K562 (cell line): Measurements from ENCODE around the gene HBM. TPM values are rescaled to one million over a fixed set of nuclear protein-coding genes. Genes with fewer than 3 reads are reported as not detected.
A peak's percentile ranks its signal among the peaks of the same experiment; 100 is the strongest.

Experiments
- ATAC-seq: fragments of 200-7000 bp; cut with Tn5 transposase; 3 replicates; pipeline ENCODE4 v1.9.1; 2020; ENCODE audit warnings: moderate library complexity
- BruUV-seq: library from RNA; stranded (reverse); fragments of 400-500 nt; replicated peaks from 2 replicates; lab custom pipeline; 2021; lab: Mats Ljungman, UMichigan
- CTCF ChIA-PET: fragments of 300-600 bp; formaldehyde crosslinking; extraction: SDS; loops from one replicate; lab custom pipeline; 2021; ENCODE audit warnings: low intra/inter-chr PET ratio; lab: Yijun Ruan, JAX
- POLR2A ChIA-PET: fragments of 300-600, 350-650 bp; sonication (Branson Sonifier 250); formaldehyde crosslinking; extraction: SDS; loops from one replicate; lab custom pipeline; 2021; ENCODE audit warnings: antibody characterized with exemption, inconsistent platforms; lab: Yijun Ruan, JAX
- DNase-seq, 4 experiments: peaks; one replicate each; pipeline versions ENCODE4 v3.0.0 to v3.0.0-alpha.2; 2011 to 2018; ENCODE audit warnings: low spot score in 3 of 4, mixed read lengths in 3 of 4; ENCODE audit errors: extremely low read depth in 1 of 4
- FAIRE-seq: peaks from 2 replicates; lab custom pipeline; 2011; peaks lifted over from hg19 to GRCh38; lab: Jason Lieb, UNC
- H2AFZ ChIP-seq: 2 replicates; pipeline ENCODE4 v1.6.0; 2011; ENCODE audit warnings: low read depth, low read length, control low read depth, inconsistent platforms
- H3K27ac ChIP-seq: fragments of 200-600 bp; 3 replicates; pipeline ENCODE4 v1.8.0; 2011; ENCODE audit warnings: low read depth, mild to moderate bottlenecking, control low read depth, inconsistent platforms, low read length, moderate library complexity, mixed read lengths; ENCODE audit errors: extremely low read depth
- H3K27me3 ChIP-seq, 2 experiments: fragments of 300-600 bp in 1 of 2; 2 replicates in 1 of 2; 3 replicates in 1 of 2; pipeline versions ENCODE4 v1.6.0 to v1.8.0; 2011; ENCODE audit warnings: inconsistent platforms in 2 of 2, low read length in 2 of 2, mild to moderate bottlenecking in 1 of 2, mixed read lengths in 1 of 2, moderate library complexity in 1 of 2; ENCODE audit not compliant: control insufficient read depth in 2 of 2, insufficient read depth in 2 of 2
- H3K36me3 ChIP-seq: fragments of 300-600 bp; 3 replicates; pipeline ENCODE4 v1.8.0; 2011; ENCODE audit warnings: mild to moderate bottlenecking, low read length, inconsistent platforms; ENCODE audit not compliant: control insufficient read depth, insufficient read depth
- H3K4me1 ChIP-seq, 2 experiments: fragments of 200-600 bp in 1 of 2; replicated peaks in 1 of 2; 2 replicates in 1 of 2; 3 replicates in 1 of 2; pipeline versions ENCODE4 v1.5.1 to v1.8.0; 2011; ENCODE audit warnings: inconsistent platforms in 2 of 2, low read length in 2 of 2, mild to moderate bottlenecking in 1 of 2, mixed read lengths in 1 of 2, moderate library complexity in 1 of 2; ENCODE audit not compliant: control insufficient read depth in 2 of 2, insufficient read depth in 2 of 2
- H3K4me2 ChIP-seq: 2 replicates; pipeline ENCODE4 v1.6.1; 2011; ENCODE audit warnings: low read length, control low read depth, inconsistent platforms, mixed read lengths; ENCODE audit not compliant: insufficient read depth
- H3K4me3 ChIP-seq: fragments of 200-600 bp; sonication (generic), shearing (Covaris generic); 2 replicates; pipeline ENCODE4 v1.5.1; 2016; ENCODE audit warnings: control low read depth, inconsistent platforms
- H3K79me2 ChIP-seq: fragments of 200-600 bp; 3 replicates; pipeline ENCODE4 v1.8.0; 2011; ENCODE audit warnings: low read length, inconsistent platforms; ENCODE audit not compliant: control insufficient read depth, insufficient read depth
- H3K9ac ChIP-seq, 2 experiments: 2 replicates each; pipeline versions ENCODE4 v1.6.0 to v1.6.1; 2011; ENCODE audit warnings: low read depth in 2 of 2, low read length in 2 of 2, control low read depth in 1 of 2, inconsistent platforms in 1 of 2, mild to moderate bottlenecking in 1 of 2, mixed read lengths in 1 of 2; ENCODE audit not compliant: insufficient read depth in 1 of 2
- H3K9me1 ChIP-seq: one replicate; pipeline ENCODE4 v1.6.0; 2011; ENCODE audit warnings: inconsistent platforms, mild to moderate bottlenecking, low read length, moderate library complexity; ENCODE audit not compliant: control insufficient read depth, insufficient read depth
- H3K9me3 ChIP-seq: replicated peaks from 2 replicates; pipeline ENCODE4 v1.5.1; 2011; ENCODE audit warnings: low read depth, low read length, inconsistent platforms; ENCODE audit not compliant: control insufficient read depth, insufficient read depth
- H4K20me1 ChIP-seq: replicated peaks from 2 replicates; pipeline ENCODE4 v1.6.1; 2011; ENCODE audit warnings: low read length, inconsistent platforms, mixed read lengths; ENCODE audit not compliant: control insufficient read depth, insufficient read depth
- CTCF ChIP-seq, 3 experiments: IDR thresholded peaks in 2 of 3; conservative IDR thresholded peaks in 1 of 3; 2 replicates each; pipeline ENCODE4 v1.5.1; 2011 to 2012; ENCODE audit warnings: low read length in 3 of 3, mild to moderate bottlenecking in 3 of 3, control low read depth in 2 of 3, improper control_type of control experiment in 1 of 3, inconsistent platforms in 1 of 3, low read depth in 1 of 3, mixed read lengths in 1 of 3, moderate library complexity in 1 of 3; ENCODE audit not compliant: insufficient read depth in 2 of 3
- ELF2 ChIP-seq: fragments of 250-450 bp; sonication (Bioruptor Pico); IDR thresholded peaks from 2 replicates; pipeline ENCODE4 v1.5.0; 2021; ENCODE audit warnings: mild to moderate bottlenecking
- GABPB1 ChIP-seq: sonication (generic); formaldehyde crosslinking; IDR thresholded peaks from 2 replicates; pipeline ENCODE4 v1.8.0; 2022; ENCODE audit warnings: mild to moderate bottlenecking, missing genetic modification reagents
- SUPT5H ChIP-seq: fragments of 450-650 bp; IDR thresholded peaks from 2 replicates; pipeline ENCODE4 v1.6.1; 2016
- WGBS: fragments of 100-300 bp; shearing (Covaris generic); methylation state at CpG from one replicate; pipeline ENCODE4 v1.1.6; 2016; ENCODE audit warnings: low coverage, mixed read lengths; ENCODE audit not compliant: insufficient coverage; ENCODE audit errors: missing lambda C conversion rate; 5-methylcytosine and 5-hydroxymethylcytosine counted together
- in situ Hi-C: fragments of 300-500 bp; cut with MboI; formaldehyde crosslinking; loops from 4 replicates; pipeline ENCODE4 v1.15.0; 2018; ENCODE audit warnings: inconsistent platforms, mixed read lengths
- intact Hi-C: fragments of 100-400 bp; cut with micrococcal nuclease; formaldehyde crosslinking; loops from 2 replicates; pipeline ENCODE4 v1.14.2; 2022
- polyA plus RNA-seq, 8 experiments: library from polyadenylated mRNA; depleted of rRNA in 4 of 8; stranded (reverse) in 5 of 8; unstranded in 3 of 8; fragments of >200 nt; fragmentation: Nextera tagmentation in 2 of 8; fragmentation: Illumina TruSeq in 1 of 8; extraction: Ambion mirVana in 2 of 8; extraction: Trizol in 1 of 8; gene quantifications; 2 replicates each; pipeline versions ENCODE4 v1.2.1 to v1.2.3, GENCODE V29; 2011 to 2014; ENCODE audit warnings: inconsistent platforms in 1 of 8, missing spikeins in 1 of 8
- total RNA-seq, 7 experiments: library from RNA; depleted of rRNA in 6 of 7; stranded (reverse); fragments of >200 nt in 6 of 7; fragmentation: Illumina TruSeq in 2 of 7; extraction: Trizol in 2 of 7; gene quantifications; 2 replicates each; pipeline versions ENCODE4 v1.2.1 to v1.2.3, GENCODE V29; 2011 to 2021; ENCODE audit warnings: low replicate concordance in 1 of 7

The HBM gene
- total and polyA plus RNA-seq, 9 of the 15 experiments (the other 6 are each of a cell fraction or from before 2014, with no cell fraction given): not detected

DNA sequence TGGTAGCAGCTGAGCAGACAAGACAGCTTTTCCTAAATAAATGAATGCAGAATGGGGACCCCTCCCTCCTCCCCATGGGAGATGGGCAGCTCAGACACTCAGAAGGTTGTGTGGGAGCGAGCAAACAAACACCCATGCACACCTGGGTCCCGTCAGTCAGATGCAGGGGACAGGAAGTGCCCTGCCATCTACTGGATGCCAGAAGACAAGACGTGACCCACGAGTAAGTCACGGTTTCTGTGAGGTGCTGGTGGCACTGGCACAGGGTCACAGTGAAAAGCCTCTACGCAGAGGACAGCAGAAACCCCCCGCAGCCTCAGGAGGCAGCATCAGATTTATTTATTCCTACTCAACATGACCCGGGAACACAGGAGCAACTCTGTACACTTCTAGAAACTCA is 22.9 kb downstream of the HBM start:
- FAIRE-seq: peak; percentile 51

More for the DNA sequence above, 22.9 kb downstream of the HBM start:
- Histone ChIP-seq H3K9me3 (peaks cover 2% of the 10 kb centered on the region; the same call in 1 of the 2 replicates), H3K9ac (no peak overlapping the region), H3K9me1 (no peaks in the 10 kb centered on the region), H3K27ac (no peak overlapping the region), H2AFZ (no peak overlapping the region), H4K20me1 (0 out of 2 replicates have a peak, but pooled peaks cover 3% of the 10 kb centered on the region), H3K36me3 (peaks cover 73% of the 10 kb centered on the region), H3K4me3 (no peak overlapping the region), H3K4me1 (peaks cover 0 to 19% of the 10 kb centered on the region in 2 experiments; a peak in 2 of 5 replicates), H3K79me2 (no peaks in the 10 kb centered on the region), H3K27me3 (no peaks in the 10 kb centered on the region), H3K4me2 (no peak overlapping the region)
- CTCF ChIA-PET: no interaction called here
- ATAC-seq: no peak
- POLR2A ChIA-PET: no interaction called here
- WGBS: 87% methylated on average over 8 of the region's 8 CpGs
- in situ Hi-C loops (no loop called here), intact Hi-C loops (no loop called here)
- BruUV-seq: no TSS peak
- DNase-seq: peak in 1 of 4 experiments; percentile 21
- TF ChIP-seq ELF2 (CRISPR knock-in tag) (no peak), CTCF (IDR thresholded peaks at IDR 0.05 in 2 of 3, conservative IDR thresholded peaks at IDR 0.05 in 1 of 3; ENCODE audit: insufficient read depth in 2 of 3, low read depth in 1 of 3, low read length in 3 of 3) (peak in 2 of 3 experiments; percentile 20 to 27; a peak in 1 of 6 replicates), GABPB1 (peak; percentile 28; the same call in 1 of the 2 replicates), SUPT5H (0 out of 2 replicates have a peak, but pooled peaks have one; percentile 17)
